Endothelial cell of umbilical vein (primary cell): ENCODE results near the gene NR3C2.

Experiments
- EZH2 ChIP-seq: IDR thresholded peaks from 2 replicates; pipeline ENCODE4 v1.6.1; 2012; ENCODE audit warnings: borderline replicate concordance, low read depth, mild to moderate bottlenecking, moderate library complexity, low read length, inconsistent platforms; ENCODE audit not compliant: severe bottlenecking
- FOS ChIP-seq: IDR thresholded peaks from 2 replicates; pipeline ENCODE4 v1.6.1; 2011; ENCODE audit warnings: mild to moderate bottlenecking, low read length, moderate library complexity, borderline replicate concordance; ENCODE audit not compliant: insufficient read depth
- MYC ChIP-seq: IDR thresholded peaks from one replicate; pipeline ENCODE4 v1.6.1; 2011; ENCODE audit warnings: mild to moderate bottlenecking, low read depth, low read length
- POLR2A ChIP-seq: IDR thresholded peaks from 2 replicates; pipeline ENCODE4 v1.6.1; 2012; ENCODE audit warnings: low read depth, mild to moderate bottlenecking, control low read depth, low read length
- POLR2AphosphoS5 ChIP-seq: IDR thresholded peaks from 2 replicates; pipeline ENCODE4 v1.6.1; 2012; ENCODE audit warnings: low read depth, mild to moderate bottlenecking, control low read depth, low read length, moderate library complexity; ENCODE audit not compliant: insufficient read depth
- TF ChIP-seq, protein P1 (sequence below), 2 donors: IDR thresholded peaks; 1 replicate in 1 of 2; 2 replicates in 1 of 2; pipeline ENCODE4 v1.5.1; 2011; ENCODE audit warnings: low read length in 2 of 2, mild to moderate bottlenecking in 2 of 2, moderate library complexity in 2 of 2, control low read depth in 1 of 2, inconsistent platforms in 1 of 2, low read depth in 1 of 2; ENCODE audit not compliant: insufficient read depth in 1 of 2; ENCODE audit errors: extremely low read depth in 1 of 2
- TF ChIP-seq, protein P2 (sequence below): IDR thresholded peaks from 2 replicates; pipeline ENCODE4 v1.6.1; 2011; ENCODE audit not compliant: insufficient read depth, insufficient read length

DNA sequence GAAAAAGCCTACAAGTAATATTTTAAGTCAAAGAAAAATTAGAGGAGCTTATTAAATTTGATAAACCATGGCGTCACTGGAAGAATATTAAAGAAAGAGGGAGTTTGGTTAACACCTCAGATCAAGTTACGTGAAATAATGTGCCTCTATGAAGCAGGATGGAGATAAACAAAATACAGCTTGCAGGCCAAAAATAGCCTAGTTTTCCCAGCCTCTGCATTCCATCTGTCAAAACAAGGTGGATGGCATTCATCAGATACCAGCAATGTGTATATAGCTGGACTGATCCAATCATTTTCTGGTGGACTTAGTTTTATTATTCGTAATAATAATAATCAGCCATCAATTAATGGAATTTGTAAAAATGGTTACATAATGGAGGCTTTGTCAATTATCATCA is 230.7 kb downstream of the NR3C2 start:
- no peak for TF ChIP-seq POLR2A
- no peak for TF ChIP-seq EZH2
- TF ChIP-seq, protein P1, sequence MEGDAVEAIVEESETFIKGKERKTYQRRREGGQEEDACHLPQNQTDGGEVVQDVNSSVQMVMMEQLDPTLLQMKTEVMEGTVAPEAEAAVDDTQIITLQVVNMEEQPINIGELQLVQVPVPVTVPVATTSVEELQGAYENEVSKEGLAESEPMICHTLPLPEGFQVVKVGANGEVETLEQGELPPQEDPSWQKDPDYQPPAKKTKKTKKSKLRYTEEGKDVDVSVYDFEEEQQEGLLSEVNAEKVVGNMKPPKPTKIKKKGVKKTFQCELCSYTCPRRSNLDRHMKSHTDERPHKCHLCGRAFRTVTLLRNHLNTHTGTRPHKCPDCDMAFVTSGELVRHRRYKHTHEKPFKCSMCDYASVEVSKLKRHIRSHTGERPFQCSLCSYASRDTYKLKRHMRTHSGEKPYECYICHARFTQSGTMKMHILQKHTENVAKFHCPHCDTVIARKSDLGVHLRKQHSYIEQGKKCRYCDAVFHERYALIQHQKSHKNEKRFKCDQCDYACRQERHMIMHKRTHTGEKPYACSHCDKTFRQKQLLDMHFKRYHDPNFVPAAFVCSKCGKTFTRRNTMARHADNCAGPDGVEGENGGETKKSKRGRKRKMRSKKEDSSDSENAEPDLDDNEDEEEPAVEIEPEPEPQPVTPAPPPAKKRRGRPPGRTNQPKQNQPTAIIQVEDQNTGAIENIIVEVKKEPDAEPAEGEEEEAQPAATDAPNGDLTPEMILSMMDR (IDR thresholded peaks at IDR 0.05; ENCODE audit: extremely low read depth in 1 of 2, insufficient read depth in 1 of 2, low read depth in 1 of 2, low read length in 2 of 2), result no peak
- TF ChIP-seq, protein P2, sequence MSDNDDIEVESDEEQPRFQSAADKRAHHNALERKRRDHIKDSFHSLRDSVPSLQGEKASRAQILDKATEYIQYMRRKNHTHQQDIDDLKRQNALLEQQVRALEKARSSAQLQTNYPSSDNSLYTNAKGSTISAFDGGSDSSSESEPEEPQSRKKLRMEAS, result no peak
- no peak for TF ChIP-seq MYC
- TF ChIP-seq FOS, result no peak
- TF ChIP-seq POLR2AphosphoS5, result no peak
